Brain microvascular endothelial cell (primary cell): ENCODE measurements around the gene FAM120B.

Experiments used
- DNase-seq: peaks from one replicate; pipeline ENCODE4 v3.0.0-alpha.2; 2020
- H3K27ac ChIP-seq: fragments of 250-450 bp; sonication (Bioruptor Pico); 2 replicates; pipeline ENCODE4 v1.5.1; 2020; ENCODE audit warnings: mild to moderate bottlenecking, moderate library complexity
- H3K27me3 ChIP-seq: fragments of 250-450 bp; sonication (Bioruptor Pico); replicated peaks from 2 replicates; pipeline ENCODE4 v1.5.1; 2020; ENCODE audit warnings: mild to moderate bottlenecking
- H3K36me3 ChIP-seq: fragments of 250-450 bp; sonication (Bioruptor Pico); replicated peaks from 2 replicates; pipeline ENCODE4 v1.5.1; 2020; ENCODE audit warnings: mild to moderate bottlenecking
- H3K4me3 ChIP-seq: 2 replicates; pipeline ENCODE4 v1.5.1; 2011; ENCODE audit warnings: low read depth, mild to moderate bottlenecking, control low read depth, low read length, moderate library complexity
- CTCF ChIP-seq: IDR thresholded peaks from 2 replicates; pipeline ENCODE4 v1.5.1; 2011; ENCODE audit warnings: low read depth, mild to moderate bottlenecking, moderate library complexity, low read length, control low read depth, inconsistent platforms; ENCODE audit errors: missing control alignments
- in situ Hi-C: cut with HindIII; loops from 2 replicates; pipeline ENCODE4 v1.10.0; 2017; ENCODE audit warnings: low sequenced_read_pairs, low pct_ligation_motif_present

FAM120B gene

GRCh38 chr6:170274713-170275560 lies 31.6 kb upstream of the FAM120B start:
- Histone ChIP-seq H3K4me3 (no peak overlapping the region), H3K27ac (no peak overlapping the region), H3K27me3 (no peaks in the 10 kb centered on the region), H3K36me3 (no peaks in the 10 kb centered on the region)
- no peak for DNase-seq
- in situ Hi-C loops: loop anchor here (25.0 kb wide), 1 partner anchor 163 kb away; no protein-coding TSS in a partner anchor
- no peak for TF ChIP-seq CTCF

GRCh38 chr6:170276369-170277057 lies 30.0 kb upstream of the FAM120B start:
- Histone ChIP-seq H3K36me3 (no peaks in the 10 kb centered on the region), H3K27ac (no peak overlapping the region), H3K27me3 (no peaks in the 10 kb centered on the region), H3K4me3 (no peak overlapping the region)
- DNase-seq: no peak
- no peak for TF ChIP-seq CTCF
- in situ Hi-C loops: no loop called here

GRCh38 chr6:170277893-170278742 lies 28.4 kb upstream of the FAM120B start:
- Histone ChIP-seq H3K4me3 (no peak overlapping the region), H3K27ac (no peak overlapping the region), H3K27me3 (no peaks in the 10 kb centered on the region), H3K36me3 (no peaks in the 10 kb centered on the region)
- no peak for DNase-seq
- no peak for TF ChIP-seq CTCF
- in situ Hi-C loops: no loop called here

- no peak for DNase-seq
- no peak for TF ChIP-seq CTCF
- in situ Hi-C loops: no loop called here
- no peak overlapping the region for H3K4me3 ChIP-seq
- no peaks in the 10 kb centered on the region for H3K36me3 ChIP-seq
- no peak overlapping the region for H3K27ac ChIP-seq
- H3K27me3 ChIP-seq: no peaks in the 10 kb centered on the region
These were observed 27.8 kb upstream of the FAM120B start for GRCh38 chr6:170278743-170279094.

GRCh38 chr6:170279426-170279825 lies 27.1 kb upstream of the FAM120B start:
- Histone ChIP-seq H3K27ac (no peak overlapping the region), H3K4me3 (no peak overlapping the region), H3K27me3 (no peaks in the 10 kb centered on the region), H3K36me3 (no peaks in the 10 kb centered on the region)
- no peak for DNase-seq
- in situ Hi-C loops: no loop called here
- no peak for TF ChIP-seq CTCF
